ENCODE data around the gene RMDN2.

RMDN2 gene

GRCh38 chr2:38039121-38039910 lies 114.2 kb downstream of the RMDN2 start:
- no peak for DNase-seq (ENCODE audit: low read depth)

- DNase-seq (ENCODE audit: low read depth) = no peak
Observed at GRCh38 chr2:38045811-38046210, 120.7 kb downstream of the RMDN2 start.

GRCh38 chr2:38056216-38056615 lies 131.1 kb downstream of the RMDN2 start:
- DNase-seq (ENCODE audit: low read depth) = no peak

- DNase-seq (ENCODE audit: low read depth) = no peak
Observed at GRCh38 chr2:38057651-38058410, 132.7 kb downstream of the RMDN2 start.

- no peak for DNase-seq (ENCODE audit: low read depth)
Observed at GRCh38 chr2:38060236-38061018, 135.3 kb downstream of the RMDN2 start.

DNA sequence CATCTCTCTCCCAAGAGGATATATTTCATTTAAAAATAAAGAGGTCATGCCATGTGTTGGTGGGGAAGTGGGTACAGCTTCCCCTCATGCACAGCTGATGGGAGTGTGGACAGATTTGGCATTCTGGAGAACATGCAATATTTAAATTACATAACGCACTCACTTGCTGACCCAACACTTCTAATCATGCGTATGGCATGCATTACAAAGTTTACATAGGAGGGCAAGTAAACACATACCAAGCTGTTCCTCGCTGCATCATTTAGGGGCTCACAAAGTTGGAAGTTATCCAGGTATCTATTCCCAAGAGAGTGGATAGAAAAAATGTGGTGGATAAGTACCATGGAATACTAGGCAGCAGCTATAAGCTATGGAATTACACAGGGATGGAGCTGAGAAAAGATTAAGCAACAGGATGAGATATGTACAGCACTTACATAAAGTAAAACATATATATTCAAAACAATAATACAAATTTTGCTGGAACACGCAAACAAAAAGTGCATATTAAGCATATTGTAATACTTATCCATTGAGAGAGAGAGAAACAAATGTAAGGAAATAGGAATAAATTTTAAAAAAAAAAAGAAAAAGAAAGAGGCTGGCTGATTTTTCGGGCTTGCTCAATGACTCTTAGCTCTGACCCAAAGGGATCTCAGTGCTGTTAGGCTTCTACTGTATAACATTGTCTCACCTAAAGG lies 139.9 kb downstream of the RMDN2 start:
- no peak for DNase-seq (ENCODE audit: low read depth)

- no peak for DNase-seq (ENCODE audit: low read depth)
Observed at GRCh38 chr2:38065502-38066135, 140.5 kb downstream of the RMDN2 start.

DNA sequence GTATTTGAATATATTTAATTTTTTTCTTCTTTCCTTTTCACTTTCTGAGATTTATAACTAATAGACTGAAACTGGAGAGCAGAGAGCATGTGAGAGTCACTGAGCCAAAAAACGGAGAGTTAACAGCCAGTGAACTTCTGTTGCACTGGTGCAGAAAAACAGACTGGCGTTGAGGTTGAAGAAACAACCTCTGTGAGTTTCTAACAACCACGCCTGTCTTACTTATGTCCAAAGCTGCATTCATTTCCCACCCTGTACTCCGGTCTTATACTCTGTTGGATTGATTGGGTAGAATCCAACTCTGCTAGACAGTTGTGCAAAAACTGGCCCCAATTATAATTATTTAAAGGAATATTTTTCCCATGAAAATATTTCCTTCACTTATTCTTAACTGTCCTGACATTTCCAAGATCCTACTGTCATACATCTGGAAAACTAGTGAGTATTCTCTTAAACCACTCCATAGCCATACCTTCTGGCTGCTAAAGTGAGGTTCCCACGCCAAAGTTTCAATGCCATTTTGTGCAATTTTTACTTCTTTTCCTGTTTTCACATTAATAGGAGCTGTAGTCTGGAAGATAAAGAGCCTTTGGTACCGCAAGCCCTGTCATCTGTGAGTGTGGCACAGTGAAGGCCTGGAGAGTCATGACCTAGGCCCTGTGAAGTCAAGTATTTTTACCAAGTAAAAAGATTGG lies 141.5 kb downstream of the RMDN2 start:
- no peak for DNase-seq (ENCODE audit: low read depth)

All from stimulated activated CD8-positive, alpha-beta memory T cell treated with anti-CD3 and anti-CD28 coated beads, Interleukin-12 subunit alpha, Interleukin-12 subunit beta, amount 100 ng/mL, for 1 hour (primary cell).